ENCODE measurements around the gene HNRNPK. TPM values are rescaled to one million over a fixed set of nuclear protein-coding genes. Genes with fewer than 3 reads are reported as not detected.

HNRNPK gene
- total and polyA plus RNA-seq, 2 of the 13 experiments (the other 11 are each of a cell fraction or from before 2014, with no cell fraction given): 321 to 712 TPM

DNA sequence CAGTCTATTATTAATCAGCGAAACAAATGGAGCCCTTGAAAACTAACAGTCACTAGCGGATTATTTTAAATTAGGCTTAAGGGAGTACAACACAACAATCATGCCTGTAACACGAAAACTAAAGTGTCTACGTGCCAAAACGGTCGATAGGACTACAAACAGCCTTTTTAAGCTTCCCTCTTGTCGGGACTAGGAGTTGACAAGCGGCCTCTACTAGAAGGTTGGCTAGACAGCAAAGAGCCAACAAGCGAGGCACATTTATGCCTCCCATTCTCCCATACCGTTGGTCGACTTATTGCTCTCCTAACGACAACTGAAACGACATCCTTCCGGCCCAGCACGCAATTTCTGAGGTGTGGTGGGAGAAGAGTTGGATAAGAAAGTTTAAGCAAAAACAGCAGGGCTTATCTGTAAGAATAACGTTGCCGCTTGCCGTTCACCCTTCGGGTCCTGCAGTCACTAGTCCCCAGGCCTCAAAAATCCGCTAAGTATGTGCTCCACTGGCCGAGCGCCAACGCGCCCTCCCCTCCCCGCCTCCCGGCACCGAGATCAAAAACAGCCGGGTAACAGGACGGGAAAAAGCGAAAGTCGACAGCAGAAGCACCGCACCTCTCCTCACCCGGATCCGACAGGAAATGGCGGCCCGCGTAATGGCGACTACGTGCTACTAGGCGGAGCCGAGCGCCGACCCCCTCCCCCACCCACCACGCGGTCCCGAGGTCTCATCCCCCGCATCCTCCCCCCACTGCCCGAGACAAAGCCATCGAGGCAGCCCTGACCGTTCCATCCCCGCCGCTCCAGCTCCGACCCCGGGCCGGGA is 813 bp downstream of the HNRNPK start (continued):
- TF ChIP-seq, protein P1, sequence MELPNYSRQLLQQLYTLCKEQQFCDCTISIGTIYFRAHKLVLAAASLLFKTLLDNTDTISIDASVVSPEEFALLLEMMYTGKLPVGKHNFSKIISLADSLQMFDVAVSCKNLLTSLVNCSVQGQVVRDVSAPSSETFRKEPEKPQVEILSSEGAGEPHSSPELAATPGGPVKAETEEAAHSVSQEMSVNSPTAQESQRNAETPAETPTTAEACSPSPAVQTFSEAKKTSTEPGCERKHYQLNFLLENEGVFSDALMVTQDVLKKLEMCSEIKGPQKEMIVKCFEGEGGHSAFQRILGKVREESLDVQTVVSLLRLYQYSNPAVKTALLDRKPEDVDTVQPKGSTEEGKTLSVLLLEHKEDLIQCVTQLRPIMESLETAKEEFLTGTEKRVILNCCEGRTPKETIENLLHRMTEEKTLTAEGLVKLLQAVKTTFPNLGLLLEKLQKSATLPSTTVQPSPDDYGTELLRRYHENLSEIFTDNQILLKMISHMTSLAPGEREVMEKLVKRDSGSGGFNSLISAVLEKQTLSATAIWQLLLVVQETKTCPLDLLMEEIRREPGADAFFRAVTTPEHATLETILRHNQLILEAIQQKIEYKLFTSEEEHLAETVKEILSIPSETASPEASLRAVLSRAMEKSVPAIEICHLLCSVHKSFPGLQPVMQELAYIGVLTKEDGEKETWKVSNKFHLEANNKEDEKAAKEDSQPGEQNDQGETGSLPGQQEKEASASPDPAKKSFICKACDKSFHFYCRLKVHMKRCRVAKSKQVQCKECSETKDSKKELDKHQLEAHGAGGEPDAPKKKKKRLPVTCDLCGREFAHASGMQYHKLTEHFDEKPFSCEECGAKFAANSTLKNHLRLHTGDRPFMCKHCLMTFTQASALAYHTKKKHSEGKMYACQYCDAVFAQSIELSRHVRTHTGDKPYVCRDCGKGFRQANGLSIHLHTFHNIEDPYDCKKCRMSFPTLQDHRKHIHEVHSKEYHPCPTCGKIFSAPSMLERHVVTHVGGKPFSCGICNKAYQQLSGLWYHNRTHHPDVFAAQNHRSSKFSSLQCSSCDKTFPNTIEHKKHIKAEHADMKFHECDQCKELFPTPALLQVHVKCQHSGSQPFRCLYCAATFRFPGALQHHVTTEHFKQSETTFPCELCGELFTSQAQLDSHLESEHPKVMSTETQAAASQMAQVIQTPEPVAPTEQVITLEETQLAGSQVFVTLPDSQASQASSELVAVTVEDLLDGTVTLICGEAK (IDR thresholded peaks at IDR 0.05): no peak
- TF ChIP-seq, protein P1 (CRISPR knock-in tag; IDR thresholded peaks at IDR 0.05): no peak
- TF ChIP-seq PTBP1 (IDR thresholded peaks at IDR 0.05; ENCODE audit: low read depth, low read length, poor library complexity, severe bottlenecking) (no peak), HNRNPL (IDR thresholded peaks at IDR 0.05; ENCODE audit: low read depth, low read length) (peak; percentile 50; the same call in 1 of the 2 replicates), MLLT10 (CRISPR knock-in tag; IDR thresholded peaks at IDR 0.05) (peak; percentile 64; the same call in 1 of the 2 replicates), ZKSCAN5 (CRISPR knock-in tag; IDR thresholded peaks at IDR 0.05) (0 out of 2 replicates have a peak, but pooled peaks have one; percentile 22), ZNF614 (CRISPR knock-in tag; IDR thresholded peaks at IDR 0.05; ENCODE audit: borderline replicate concordance) (no peak), ZNF138 (CRISPR knock-in tag; IDR thresholded peaks at IDR 0.05; ENCODE audit: low read depth) (0 out of 2 replicates have a peak, but pooled peaks have one; percentile 25), IRF2 (CRISPR knock-in tag; IDR thresholded peaks at IDR 0.05) (0 out of 2 replicates have a peak, but pooled peaks have one; percentile 6), ZSCAN31 (CRISPR knock-in tag; IDR thresholded peaks at IDR 0.05; ENCODE audit: low read depth) (0 out of 2 replicates have a peak, but pooled peaks have one; percentile 18), YEATS4 (CRISPR knock-in tag; IDR thresholded peaks at IDR 0.05; ENCODE audit: borderline replicate concordance) (peak; percentile 63; the same call in 1 of the 2 replicates)
- TF ChIP-seq, protein P2, sequence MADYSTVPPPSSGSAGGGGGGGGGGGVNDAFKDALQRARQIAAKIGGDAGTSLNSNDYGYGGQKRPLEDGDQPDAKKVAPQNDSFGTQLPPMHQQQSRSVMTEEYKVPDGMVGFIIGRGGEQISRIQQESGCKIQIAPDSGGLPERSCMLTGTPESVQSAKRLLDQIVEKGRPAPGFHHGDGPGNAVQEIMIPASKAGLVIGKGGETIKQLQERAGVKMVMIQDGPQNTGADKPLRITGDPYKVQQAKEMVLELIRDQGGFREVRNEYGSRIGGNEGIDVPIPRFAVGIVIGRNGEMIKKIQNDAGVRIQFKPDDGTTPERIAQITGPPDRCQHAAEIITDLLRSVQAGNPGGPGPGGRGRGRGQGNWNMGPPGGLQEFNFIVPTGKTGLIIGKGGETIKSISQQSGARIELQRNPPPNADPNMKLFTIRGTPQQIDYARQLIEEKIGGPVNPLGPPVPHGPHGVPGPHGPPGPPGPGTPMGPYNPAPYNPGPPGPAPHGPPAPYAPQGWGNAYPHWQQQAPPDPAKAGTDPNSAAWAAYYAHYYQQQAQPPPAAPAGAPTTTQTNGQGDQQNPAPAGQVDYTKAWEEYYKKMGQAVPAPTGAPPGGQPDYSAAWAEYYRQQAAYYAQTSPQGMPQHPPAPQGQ (CRISPR knock-in tag; IDR thresholded peaks at IDR 0.05; ENCODE audit: borderline replicate concordance): no peak
- TF ChIP-seq, protein P3, sequence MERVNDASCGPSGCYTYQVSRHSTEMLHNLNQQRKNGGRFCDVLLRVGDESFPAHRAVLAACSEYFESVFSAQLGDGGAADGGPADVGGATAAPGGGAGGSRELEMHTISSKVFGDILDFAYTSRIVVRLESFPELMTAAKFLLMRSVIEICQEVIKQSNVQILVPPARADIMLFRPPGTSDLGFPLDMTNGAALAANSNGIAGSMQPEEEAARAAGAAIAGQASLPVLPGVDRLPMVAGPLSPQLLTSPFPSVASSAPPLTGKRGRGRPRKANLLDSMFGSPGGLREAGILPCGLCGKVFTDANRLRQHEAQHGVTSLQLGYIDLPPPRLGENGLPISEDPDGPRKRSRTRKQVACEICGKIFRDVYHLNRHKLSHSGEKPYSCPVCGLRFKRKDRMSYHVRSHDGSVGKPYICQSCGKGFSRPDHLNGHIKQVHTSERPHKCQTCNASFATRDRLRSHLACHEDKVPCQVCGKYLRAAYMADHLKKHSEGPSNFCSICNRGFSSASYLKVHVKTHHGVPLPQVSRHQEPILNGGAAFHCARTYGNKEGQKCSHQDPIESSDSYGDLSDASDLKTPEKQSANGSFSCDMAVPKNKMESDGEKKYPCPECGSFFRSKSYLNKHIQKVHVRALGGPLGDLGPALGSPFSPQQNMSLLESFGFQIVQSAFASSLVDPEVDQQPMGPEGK (CRISPR knock-in tag; IDR thresholded peaks at IDR 0.05): peak; percentile 66
- TF ChIP-seq, protein P4, sequence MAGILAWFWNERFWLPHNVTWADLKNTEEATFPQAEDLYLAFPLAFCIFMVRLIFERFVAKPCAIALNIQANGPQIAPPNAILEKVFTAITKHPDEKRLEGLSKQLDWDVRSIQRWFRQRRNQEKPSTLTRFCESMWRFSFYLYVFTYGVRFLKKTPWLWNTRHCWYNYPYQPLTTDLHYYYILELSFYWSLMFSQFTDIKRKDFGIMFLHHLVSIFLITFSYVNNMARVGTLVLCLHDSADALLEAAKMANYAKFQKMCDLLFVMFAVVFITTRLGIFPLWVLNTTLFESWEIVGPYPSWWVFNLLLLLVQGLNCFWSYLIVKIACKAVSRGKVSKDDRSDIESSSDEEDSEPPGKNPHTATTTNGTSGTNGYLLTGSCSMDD (CRISPR knock-in tag; IDR thresholded peaks at IDR 0.05): no peak

Data from HepG2 (cell line).